Measurements from ENCODE around the gene ZFYVE9.

Gene ZFYVE9

DNA sequence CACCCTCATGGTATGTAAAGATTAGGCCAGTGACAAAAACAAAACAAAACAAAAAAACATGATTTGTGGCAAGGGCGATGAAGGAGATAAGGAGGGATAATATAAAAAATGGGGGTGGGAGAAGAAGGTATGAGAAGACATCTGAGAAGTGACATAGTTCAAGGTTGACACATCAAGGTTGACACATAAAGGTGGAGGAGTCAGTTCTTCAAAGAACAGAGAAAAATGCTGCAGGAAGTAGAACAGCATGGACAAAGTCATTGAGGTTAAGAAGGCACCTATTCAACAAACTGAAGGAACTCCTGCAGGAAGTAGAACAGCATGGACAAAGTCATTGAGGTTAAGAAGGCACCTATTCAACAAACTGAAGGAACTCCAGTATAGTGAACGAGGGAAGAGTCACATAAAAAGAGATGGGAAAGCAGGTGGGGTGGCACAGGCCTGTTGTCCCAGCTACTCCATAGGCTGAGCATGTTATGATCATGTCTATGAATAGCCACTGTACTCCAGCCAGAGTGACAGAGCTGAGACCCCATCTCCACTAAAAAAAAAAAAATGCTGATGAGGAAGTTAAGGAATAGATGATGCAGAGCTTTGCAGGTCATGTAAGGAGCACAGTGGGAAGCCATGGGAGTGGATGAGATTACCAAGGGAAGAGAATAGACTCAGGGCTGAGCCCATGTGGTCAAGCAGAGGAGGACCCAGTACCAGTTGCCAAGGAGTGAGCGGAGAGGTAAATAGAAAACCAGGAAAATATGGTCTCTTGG is 101.5 kb downstream of the ZFYVE9 start:
- no peak for DNase-seq (ENCODE audit: low read depth in 2 of 2)

DNA sequence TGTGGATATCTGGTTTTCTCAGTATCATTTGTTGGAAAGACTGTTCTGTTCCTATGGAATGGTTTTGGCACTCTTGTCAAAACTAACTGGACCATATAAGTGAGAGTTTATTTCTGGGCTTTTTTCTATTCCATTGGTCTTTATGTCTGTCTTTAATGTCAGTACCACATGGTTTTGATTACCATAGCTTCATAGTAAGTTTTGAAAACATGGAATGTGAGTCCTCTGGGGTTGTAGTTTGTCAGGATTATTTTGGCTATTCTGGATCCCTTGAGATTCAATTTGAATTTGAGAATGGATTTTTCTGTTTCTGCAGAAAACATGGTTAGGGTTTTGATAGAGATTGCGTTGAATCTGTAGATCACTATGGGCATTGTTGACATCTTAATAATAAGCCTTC is 107.9 kb downstream of the ZFYVE9 start:
- DNase-seq (ENCODE audit: low read depth in 2 of 2): no peak

DNA sequence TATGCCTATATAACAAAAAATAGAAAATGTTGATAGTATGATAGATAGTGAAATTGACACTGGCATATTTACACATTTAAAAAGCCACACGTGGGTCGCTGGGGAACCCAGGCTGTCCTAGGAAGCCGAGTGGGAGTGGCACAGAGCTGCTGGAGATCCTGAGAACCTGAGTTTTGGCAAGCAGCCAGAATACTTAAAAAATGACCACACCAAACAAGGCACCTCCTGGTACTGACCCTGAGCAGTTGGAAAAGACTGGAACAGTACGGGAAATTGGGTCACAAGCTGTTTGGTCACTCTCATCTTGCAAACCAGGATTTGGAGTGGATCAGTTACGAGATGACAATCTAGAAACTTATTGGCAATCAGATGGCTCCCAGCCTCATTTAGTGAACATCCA is 111.5 kb downstream of the ZFYVE9 start:
- DNase-seq (ENCODE audit: low read depth in 2 of 2): no peak

DNA sequence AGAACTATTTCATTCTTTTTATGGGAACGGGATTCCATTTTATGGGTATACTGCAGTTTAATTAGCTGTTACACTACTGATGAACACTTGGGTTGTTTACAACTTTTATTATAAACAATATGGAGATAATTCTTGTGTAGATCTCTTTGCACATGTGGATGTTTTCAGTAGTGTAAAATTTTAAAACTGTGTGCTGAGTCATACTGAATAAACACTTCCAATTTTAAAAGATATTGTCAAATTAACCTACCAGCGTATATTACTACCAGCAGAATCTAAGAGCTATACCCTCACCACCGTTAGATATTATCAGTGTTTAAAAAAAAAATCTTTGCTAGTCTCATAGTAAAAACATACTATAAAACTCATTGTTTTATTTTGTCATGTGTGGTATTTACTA is 118.0 kb downstream of the ZFYVE9 start:
- DNase-seq (ENCODE audit: low read depth in 2 of 2): no peak

DNA sequence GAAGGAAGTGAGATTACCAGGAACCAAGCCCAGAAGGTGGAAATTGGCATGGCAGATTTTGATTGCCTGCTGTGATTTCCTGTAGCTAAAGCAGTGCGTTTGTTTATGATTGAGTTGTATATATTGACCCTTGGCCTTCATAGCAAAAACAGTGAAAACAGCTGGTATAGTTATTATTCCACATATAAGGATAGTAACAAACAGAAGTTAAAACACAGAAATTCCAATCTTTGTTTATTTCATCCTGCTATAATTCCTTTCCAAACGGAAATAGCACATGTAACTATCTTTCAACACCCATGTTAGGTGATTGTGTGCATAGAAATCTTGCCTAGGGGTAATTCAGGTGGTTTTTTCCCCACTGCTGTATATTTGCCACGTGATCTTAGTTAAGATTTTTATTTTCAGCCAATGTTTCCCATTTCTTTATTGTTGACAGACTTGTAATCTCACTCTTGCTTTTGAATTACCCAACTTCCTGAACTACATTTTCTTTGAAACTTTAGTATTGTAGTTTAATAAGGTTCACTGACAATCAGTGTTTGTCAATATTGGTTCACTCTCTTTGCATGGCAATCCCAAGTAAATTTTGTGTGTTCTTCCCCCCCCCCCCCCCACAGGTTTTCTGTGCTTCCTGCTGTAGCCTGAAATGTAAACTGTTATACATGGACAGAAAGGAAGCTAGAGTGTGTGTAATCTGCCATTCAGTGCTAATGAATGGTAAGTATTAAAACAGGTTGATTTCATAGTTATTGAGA is 121.4 kb downstream of the ZFYVE9 start:
- DNase-seq (ENCODE audit: low read depth in 2 of 2): no peak

DNA sequence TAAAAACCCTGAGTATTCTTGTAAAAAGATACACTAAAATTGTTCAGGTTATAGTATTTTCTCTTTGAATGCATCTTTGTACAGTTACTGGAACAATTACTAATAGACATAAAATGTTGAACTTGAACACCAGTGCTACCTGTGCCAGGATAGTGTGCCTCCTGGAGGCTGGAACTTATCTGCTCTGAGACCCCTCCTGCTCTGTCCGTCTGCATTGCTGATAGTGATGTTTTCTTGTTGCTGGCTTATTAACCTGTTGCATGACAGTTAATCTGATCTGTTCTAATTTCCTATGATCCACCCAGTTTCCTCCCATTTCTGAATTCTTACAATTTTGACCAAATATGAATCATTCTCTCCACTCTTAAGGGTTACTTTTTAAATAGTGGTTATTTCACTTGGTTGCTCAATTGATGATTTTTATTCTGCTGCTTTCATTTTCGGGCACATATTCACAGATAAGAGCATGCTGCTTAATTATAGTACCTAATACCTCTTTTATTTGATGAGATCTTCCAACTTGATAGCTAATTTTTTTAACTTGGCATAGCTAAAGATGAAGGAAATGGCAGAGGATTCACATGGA is 122.7 kb downstream of the ZFYVE9 start:
- DNase-seq (ENCODE audit: low read depth in 2 of 2): no peak

DNA sequence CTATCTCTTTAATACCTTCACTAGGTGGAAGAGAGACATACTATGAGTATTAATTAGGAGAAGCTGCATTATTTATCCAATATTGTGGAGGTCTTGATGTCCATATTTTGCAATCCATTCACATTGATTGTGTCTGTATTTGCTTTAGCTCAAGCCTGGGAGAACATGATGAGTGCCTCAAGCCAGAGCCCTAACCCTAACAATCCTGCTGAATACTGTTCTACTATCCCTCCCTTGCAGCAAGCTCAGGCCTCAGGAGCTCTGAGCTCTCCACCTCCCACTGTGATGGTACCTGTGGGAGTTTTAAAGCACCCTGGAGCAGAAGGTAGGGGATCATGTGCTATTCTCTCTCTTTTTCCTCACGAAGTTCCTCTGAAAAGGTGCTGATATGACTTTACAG is 124.6 kb downstream of the ZFYVE9 start:
- DNase-seq (ENCODE audit: low read depth in 2 of 2): no peak

DNA sequence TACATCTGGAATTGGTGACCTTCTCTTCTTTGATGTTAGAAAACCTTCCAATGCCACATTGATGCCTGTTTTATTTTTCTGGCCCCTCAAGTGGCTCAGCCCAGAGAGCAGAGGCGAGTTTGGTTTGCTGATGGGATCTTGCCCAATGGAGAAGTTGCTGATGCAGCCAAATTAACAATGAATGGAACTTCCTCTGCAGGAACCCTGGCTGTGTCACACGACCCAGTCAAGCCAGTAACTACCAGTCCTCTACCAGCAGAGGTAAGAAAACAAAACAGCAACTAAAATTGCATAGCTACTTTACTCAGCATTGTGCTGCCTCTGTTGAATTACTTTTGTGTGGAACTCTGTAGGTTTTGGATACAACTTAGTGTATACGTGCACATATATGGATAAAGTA is 126.5 kb downstream of the ZFYVE9 start:
- DNase-seq (ENCODE audit: low read depth in 2 of 2): no peak

DNA sequence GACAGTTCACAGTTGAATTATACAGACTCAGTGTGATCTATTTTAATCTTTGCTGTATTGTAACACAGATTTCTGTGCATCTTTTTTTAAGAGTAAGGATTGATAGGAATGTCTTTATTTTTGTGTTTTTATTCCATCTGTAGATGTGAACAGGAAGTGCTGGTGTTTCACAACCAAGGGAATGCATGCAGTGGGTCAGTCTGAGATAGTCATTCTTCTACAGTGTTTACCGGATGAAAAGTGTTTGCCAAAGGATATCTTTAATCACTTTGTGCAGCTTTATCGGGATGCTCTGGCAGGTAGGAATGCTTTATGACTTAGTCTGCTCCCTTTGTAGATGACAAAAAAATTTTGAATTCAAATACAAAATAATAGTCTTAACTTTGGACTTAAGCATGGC is 139.6 kb downstream of the ZFYVE9 start:
- no peak for DNase-seq (ENCODE audit: low read depth in 2 of 2)

DNA sequence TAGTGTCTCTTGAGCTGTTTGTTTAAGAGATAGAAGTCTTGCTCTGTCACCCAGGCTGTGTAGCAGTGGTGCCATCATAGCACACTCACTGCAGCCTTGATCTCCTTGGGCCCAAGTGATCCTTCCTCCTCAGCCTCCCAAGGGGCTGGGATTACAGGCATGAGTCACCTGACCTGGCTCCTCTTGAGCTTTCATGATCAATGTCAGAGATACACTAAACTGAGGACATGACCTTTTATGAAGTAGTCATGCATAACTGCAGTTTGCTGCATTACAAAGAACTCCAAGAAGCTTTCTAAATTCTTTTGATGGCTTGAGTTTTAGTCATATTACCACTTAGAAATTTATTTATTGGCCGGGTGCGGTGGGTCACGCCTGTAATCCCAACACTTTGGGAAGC is 146.4 kb downstream of the ZFYVE9 start:
- DNase-seq (ENCODE audit: low read depth in 2 of 2): no peak

DNA sequence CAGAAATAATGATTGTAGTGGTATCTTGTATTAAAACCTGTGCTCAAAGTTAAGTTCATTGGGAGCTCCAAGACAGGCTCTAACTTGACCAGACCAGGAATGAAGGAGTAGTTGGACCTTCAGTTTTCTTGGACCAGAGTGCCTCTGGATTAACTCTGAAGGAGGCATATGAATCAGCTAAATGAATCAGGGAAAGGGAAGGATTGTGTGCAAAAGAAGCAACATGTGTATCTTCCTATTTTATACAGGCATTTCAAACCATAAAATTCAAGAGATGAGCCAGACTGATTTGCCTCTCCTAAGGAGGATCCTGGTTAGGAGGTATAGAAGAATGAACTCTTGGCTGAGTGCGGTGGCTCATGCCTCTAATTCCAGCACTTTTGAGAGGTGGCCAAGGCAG is 152.7 kb downstream of the ZFYVE9 start:
- DNase-seq (ENCODE audit: low read depth in 2 of 2): no peak

DNA sequence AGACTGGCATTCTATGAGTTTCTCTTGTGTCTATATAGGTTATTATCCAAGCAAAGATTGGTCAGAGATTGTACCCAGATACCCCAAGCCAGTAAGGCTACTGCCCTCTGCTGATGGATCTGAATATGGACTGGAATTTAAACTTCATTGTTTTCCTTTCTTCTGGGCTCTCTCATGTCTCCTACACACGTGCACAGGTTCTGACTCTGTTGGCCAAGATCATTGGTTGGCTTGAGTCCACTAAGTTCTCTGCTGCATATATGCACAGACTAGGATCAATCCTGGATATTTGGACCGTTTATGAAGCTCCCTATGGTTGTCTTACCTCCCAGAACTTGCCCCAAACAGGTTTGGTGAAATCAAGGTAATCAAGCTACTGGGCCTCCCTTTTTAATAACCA is 154.5 kb downstream of the ZFYVE9 start:
- DNase-seq (ENCODE audit: low read depth in 2 of 2): peak in 1 of 2 donors; percentile 5

DNA sequence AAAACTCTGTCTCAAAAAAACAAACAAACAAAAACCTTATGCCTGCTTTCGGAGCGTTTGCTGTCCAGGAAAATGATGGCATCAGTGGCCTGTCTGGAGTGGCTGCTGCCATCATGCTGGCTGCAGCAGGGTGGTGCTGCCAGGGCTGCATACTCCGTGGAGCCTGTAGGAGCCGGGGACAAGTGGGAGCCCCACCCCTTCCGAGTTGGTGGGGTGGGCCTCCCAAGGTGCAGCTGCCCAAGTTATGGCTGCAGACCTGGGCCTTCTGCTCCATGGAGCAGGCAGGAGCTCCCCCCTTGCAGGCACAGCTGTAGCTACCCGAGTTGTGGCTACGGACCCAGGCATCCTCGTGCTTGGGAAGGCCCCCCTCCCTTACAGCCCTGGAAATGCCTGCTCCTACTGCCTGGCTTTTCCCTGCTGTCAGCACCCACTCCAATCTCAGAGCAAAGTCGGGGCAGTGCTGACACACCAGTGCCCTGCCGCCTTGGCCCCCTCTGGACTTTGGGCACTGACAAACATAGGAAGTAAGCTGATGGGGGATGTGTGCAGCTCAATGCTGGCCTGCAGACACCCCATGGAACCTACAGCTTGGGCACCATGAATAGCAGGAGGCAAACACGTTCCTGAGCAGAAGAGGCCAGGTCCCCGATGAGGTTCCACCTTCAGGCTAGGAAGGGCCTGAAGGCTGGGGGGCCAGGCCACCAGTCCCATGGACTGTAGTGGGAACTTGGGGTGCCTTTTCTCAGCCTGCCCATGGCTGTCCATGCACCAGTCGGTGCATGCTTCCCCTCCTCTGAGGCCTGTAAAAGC is 163.7 kb downstream of the ZFYVE9 start:
- DNase-seq (ENCODE audit: low read depth in 2 of 2): no peak

DNA sequence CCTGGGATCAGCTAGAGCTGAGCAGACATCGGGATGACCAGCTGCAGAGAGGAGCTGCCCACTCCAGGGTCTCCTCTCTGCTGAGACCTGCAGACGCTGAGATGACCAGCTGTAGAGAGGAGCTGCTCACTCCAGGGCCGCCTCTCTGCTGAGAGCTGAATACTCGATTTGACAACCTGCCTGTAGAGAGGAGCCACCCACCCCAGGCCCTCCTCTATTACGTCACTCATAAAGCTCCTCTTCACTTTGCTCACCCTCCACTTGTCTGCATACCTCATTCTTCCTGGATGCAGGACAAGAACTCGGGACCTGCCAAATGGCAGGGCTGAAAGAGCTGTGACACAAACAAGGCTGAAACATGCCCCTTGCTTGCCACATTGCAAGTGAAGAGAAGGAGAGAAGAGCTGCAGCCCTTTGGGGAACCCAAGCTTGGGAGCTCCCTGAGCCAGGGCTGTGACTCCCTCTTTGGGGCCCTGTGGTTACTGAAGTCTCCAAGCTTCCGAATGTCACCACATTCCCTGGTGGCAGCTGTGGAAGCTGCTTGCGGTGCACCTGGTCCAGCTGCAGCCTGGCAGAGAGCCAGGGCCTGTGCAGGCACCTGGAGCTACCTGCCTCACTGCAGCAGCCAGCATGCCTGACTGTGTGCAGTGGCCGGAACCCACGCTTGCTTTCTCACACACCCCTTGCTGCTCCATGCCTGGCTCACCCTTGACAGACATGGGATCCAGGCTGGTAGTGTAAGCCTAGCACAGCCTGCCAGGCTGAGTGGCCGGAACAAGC is 164.5 kb downstream of the ZFYVE9 start:
- no peak for DNase-seq (ENCODE audit: low read depth in 2 of 2)

DNA sequence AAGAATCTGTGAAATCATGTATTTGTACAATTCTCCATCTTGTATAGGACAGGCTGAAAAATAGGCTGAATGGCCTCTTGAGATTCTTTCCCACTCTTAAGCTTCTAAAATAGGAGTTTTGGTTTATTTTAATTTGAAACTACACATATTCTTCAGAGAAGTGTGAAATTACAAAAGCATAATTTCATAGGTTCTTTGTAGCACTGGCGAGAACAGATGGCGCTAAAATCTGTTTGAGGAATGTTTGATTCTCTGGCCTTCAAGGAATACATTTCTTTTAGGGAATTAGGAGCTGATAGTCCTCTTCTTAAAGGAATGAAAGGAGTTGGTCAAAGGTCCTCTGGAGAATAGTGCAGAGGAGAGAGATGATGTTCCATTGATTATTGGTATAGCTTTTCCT is 179.2 kb downstream of the ZFYVE9 start:
- no peak for DNase-seq (ENCODE audit: low read depth in 2 of 2)

DNA sequence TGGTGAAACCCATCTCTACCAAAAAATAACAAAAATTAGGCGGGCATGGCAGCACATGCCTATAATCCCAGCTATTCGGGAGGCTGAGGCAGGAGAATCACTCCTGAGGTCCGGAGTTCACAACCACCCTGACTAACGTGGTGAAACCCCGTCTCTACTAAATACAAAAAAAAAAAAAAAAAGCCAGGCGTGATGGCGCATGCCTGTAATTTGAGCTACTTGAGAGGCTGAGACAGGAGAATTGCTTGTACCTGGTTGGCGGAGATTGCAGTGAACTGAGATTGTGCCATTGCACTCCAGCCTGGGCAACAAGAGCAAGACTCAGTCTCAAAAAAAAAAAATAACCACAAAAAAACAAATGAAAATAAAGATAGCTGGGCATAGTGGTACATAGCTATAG is 181.8 kb downstream of the ZFYVE9 start:
- DNase-seq (ENCODE audit: low read depth in 2 of 2): no peak

DNA sequence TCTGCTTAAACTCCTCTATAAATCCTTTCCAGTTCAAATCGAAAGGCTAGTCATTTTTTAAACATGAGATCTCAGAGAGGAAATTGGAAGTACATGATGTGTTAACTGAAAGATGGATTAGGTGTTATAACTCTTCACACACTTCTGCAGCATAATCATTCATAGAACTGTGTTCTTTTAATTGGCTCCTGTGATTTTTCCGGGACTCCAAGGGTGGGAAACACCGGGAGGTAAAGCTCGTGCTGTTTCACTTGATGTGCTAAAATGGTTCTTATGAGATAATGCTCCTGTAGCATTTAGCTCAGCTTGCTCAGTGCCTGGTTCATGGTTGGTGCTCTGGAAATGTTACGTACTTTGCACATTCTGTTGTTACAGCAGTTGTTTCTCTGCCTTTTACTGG is 183.9 kb downstream of the ZFYVE9 start:
- no peak for DNase-seq (ENCODE audit: low read depth in 2 of 2)

DNA sequence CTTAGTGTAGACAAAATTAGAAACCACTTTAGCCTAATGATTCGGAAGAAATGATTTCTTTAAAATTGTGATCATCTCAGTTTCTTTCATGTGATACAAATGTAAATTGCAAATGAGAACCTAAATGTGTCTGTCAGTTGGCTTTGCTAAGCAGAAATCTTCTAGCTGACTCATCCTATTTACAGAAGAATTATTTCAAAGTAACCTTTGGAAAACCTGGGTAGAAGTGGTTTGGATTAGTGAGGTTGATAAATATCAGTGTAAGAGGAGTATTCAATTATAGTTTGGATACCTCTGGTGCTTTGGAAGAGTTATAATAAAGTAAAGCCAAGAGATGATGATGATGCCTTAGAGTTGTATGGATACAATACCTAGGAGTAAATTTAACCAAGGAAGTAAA is 186.7 kb downstream of the ZFYVE9 start:
- DNase-seq (ENCODE audit: low read depth in 2 of 2): no peak

DNA sequence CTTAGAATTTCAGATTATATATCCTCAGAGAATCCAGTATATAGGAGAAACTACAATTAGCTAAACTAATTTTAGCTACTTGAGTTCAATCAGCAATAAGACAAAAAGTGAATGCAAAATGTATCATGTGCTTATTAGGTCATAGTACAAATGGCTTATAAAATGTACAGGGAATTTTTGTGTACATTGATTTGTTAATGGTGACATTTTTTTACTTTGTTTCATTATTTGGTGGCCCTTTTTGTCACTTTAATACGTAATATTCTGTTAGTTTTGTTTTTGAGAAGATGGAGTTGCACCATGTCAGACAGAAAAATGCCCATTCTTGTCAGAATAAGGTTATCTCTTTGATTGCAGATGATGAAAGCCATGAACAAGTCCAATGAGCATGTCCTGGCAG is 190.5 kb downstream of the ZFYVE9 start:
- DNase-seq (ENCODE audit: low read depth in 2 of 2): no peak

DNA sequence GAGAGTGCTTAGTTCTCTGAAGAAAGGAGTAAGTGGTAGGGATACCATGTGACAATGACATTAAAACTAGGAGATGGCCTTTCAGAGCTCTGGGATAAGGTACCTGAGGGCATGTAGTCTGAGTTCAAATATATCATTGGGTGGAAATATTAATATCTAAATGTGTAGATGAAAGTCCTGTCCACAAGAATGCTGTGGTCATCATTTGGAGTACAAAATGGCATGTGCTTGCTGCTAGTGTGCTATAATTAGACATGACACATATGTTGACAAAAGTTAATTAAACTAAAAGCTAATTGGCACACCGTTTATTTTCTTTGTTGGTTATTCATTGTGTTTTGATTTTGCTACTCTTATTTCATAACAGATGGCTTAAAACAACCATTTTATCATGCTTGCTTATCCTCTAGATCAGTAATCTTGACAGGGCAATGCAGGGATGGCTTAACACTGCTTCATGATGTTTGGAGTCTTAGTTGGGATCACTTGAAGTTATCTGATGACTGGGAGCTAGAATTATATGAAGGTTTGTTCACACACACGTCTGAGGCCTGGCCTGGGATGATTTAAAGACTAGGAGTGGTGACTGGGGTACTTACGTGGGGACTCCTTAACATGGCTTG is 193.1 kb downstream of the ZFYVE9 start:
- DNase-seq (ENCODE audit: low read depth in 2 of 2): no peak

DNA sequence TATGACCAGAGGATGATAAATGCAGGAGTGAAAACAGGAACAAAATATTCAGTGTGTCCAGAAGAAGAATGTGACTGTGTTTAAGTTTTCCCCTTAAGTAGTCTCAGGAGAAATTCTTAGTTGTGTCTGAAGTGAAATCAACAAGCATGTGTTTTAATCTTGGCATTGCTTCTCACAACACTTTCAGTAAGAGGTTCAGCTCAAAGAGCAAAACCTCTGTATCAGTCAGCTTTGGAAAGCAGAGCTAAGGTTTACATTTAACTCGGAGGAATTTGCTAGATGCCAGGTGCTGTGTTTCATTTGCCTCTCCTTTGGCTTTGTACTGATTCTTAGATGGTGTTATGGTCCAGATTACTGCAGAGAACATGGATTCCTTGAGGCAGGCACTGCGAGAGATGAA is 195.6 kb downstream of the ZFYVE9 start:
- DNase-seq (ENCODE audit: low read depth in 2 of 2): no peak
